HG02852 (cell line): ENCODE results near the gene KIF26B.

Experiments
- ATAC-seq: cut with Tn5 transposase; IDR thresholded peaks from one replicate; pipeline ENCODE4 v1.9.1; 2021; ENCODE audit warnings: mild to moderate bottlenecking, moderate library complexity; ENCODE audit not compliant: unreplicated experiment

Gene KIF26B

GRCh38 chr1:245448975-245449431 lies 294.2 kb downstream of the KIF26B start:
- no peak for ATAC-seq

DNA sequence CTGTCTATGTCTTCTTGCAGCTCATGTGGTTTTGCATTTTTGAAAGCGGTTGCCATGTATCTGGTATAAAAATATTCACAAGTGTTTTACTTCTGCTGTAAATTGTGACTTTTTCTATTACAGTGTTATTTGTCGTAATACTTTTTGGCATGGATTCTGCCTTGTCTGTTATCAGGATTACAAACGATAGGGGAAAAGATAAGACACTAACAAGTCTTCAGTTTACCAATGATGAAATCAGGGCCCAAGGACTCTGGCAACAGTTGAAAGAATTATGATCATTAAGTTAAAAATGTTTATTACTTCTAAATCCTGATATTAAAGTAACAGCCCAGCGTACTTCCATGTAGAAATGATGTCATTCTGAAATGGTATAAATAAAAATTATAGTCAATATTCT lies 298.8 kb downstream of the KIF26B start:
- no peak for ATAC-seq

DNA sequence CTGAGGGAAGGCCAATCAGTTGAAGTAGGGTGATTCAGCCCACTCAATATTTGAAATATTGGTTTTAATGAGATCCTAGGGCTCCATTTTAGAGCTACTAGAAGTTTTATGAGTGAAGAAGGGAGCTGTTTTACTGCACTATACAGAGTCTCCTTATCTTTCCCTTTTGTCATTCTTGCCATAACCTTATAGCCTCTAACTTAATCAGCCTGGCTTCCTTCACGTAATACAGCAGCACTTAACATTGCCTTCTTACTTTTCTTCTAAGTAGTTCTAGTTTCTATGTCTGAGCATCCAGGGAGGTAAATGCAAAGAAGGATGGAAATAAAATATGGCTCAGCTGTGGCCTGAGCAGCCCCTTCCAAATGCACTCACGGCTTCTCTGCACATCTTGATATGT lies 299.3 kb downstream of the KIF26B start:
- ATAC-seq = no peak

DNA sequence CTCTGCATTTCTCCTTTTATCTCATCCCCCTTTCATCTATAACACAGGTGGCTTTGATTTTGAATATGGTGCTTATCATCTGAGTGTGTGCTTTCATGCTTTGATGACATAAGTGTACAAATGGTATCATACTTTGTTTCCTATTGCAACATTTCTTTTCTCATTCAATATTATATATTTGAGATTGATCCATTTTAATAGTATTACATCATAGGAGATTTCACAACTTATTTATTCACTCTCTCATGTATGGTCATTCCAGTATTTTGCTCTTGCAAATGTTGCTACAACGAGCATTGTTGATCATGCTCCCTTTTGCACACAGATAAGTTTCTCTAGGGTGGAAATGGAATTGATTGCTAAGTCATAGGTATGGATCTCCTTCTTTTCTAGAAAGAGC lies 302.8 kb downstream of the KIF26B start:
- no peak for ATAC-seq

DNA sequence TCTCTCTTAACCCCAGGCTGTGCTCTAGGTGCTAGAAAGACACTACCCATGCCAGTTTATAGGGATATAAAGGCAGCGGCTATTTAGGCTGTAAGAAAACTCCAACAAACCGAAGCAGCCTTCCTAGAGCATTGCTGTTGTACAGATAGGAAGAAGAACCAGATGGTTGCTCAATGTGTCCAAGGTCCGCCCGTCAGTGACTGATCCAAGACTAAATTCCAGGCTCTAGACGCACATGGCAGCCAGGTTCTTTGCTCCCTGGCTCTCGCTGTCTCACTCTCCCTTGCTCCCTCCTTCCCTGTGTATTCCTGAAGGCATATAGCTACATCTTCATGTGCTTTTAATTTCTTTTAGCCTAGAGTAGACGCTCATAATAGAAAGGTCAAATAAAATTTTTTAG lies 303.4 kb downstream of the KIF26B start:
- no peak for ATAC-seq

DNA sequence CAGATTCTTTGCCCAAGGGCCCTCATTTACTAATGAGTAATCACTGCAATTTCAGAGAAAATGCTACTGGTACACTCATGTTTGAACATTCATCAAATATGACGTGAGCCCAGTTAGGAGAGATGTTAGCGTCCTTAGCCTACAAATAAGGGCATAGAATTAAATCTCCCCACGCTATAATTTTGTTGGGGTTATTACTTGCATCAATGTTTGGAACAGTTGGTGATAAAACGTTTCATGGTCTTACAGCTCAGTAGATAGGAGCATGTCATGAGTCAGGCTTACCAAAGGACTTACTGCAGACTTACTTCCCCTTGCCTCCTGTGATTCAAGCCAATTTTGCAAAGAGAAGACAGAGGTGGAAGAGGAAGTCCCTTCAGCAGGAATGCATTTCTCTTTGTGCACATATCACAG lies 304.0 kb downstream of the KIF26B start:
- ATAC-seq = no peak

DNA sequence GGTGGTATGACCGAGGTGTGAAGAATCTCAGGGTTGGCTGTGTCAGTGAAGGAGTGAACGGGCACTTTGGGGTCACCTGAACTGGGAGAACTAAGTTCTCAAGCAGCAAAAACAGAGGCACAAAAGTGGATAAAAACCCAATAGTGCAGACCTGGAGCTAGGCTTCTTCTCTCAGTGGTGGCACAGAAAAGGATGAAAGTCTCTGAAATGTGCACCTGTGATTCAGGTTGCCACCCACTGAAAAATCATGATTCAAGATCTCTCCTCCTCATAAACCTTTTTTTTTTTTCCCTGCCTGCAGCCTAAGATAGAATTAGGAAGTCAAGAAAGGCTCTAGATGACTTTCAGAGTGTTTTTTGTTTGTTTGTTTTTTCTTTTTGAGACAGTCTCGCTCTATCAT lies 304.8 kb downstream of the KIF26B start:
- ATAC-seq = no peak

GRCh38 chr1:245461681-245462080 lies 306.9 kb downstream of the KIF26B start:
- no peak for ATAC-seq

GRCh38 chr1:245462161-245462560 lies 307.4 kb downstream of the KIF26B start:
- no peak for ATAC-seq

GRCh38 chr1:245463392-245464165 lies 308.8 kb downstream of the KIF26B start:
- no peak for ATAC-seq

DNA sequence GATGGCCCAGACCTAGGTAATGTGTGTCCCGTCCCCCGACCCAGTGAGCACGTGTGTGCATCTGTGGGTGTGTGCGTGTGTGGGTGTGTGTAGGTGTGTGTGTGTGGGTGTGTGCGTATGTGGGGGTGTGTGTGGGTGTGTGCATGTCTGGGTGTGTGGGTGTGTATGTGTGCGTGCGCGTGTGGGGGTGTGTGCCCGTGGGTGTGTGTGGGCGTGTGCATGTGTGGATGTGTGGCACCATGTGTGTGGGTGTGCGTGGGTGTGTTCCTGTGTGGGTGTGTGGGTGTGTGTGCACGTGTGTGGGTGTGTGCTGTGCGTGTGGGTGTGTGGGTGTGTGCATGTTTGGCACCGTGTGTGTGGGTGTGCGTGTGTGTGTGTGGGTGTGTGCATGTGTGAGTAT lies 309.5 kb downstream of the KIF26B start:
- no peak for ATAC-seq

- ATAC-seq = no peak
These were observed 310.9 kb downstream of the KIF26B start for GRCh38 chr1:245465666-245466065.

DNA sequence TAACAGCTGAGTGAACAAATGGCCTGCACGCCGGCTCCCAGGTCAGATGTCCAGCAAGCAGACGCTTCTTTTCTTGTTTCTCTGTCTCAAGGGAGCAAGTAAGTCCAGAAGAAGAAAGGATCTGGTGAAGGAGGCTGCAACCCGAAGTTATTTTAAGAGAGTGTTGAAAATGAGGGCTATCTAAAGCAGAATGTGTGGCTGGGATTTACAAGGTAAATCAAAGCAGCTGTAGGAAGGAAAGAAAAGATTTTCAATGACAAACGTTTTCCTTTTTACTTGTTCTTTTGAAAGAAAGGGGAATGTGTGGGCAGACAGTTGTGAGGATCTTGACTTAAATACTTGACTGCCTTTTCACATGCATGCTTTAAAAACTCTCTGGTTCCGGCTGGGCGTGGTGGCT lies 311.5 kb downstream of the KIF26B start:
- no peak for ATAC-seq

- ATAC-seq = no peak
These were observed 313.0 kb downstream of the KIF26B start for GRCh38 chr1:245467804-245468203.

- no peak for ATAC-seq
These were observed 314.2 kb downstream of the KIF26B start for GRCh38 chr1:245469006-245469405.

GRCh38 chr1:245469734-245470133 lies 314.9 kb downstream of the KIF26B start:
- ATAC-seq = no peak

- no peak for ATAC-seq
These were observed 320.3 kb downstream of the KIF26B start for GRCh38 chr1:245475126-245475525.

GRCh38 chr1:245475961-245476516 lies 321.3 kb downstream of the KIF26B start:
- ATAC-seq = no peak

GRCh38 chr1:245477941-245478340 lies 323.2 kb downstream of the KIF26B start:
- ATAC-seq = no peak

GRCh38 chr1:245480393-245481120 lies 325.8 kb downstream of the KIF26B start:
- ATAC-seq = no peak

DNA sequence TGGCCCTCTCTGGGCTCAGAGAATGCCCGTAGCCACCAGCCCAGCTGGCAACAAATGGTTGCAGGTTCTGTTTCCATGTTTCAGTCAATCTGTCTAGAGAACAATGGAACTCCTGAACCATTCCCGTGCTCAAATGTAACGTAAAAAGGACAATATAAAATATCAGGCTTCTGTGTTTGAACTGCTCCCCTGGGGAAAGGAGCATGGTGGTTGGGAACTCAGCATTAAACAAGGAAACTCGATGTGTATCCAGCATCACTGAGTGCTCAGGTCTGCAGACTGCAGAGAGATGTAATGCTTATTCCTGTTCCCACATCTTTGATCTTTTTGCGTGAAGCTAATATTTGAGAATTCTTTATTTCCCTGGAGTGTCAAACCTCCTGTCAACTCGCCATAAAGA lies 326.5 kb downstream of the KIF26B start:
- no peak for ATAC-seq

GRCh38 chr1:245483247-245483646 lies 328.5 kb downstream of the KIF26B start:
- ATAC-seq = no peak
